HG02938 (cell line): ENCODE results near the gene ANKRD40.
"Not testable (repeated sequence)": the region's sequence is repeated elsewhere in the genome, so short reads cannot be mapped to it uniquely, and the experiment has no call there.

Experiments
- ATAC-seq: cut with Tn5 transposase; IDR thresholded peaks from one replicate; pipeline ENCODE4 v1.9.1; 2021; ENCODE audit warnings: mild to moderate bottlenecking, moderate library complexity; ENCODE audit not compliant: unreplicated experiment

The ANKRD40 gene, protein sequence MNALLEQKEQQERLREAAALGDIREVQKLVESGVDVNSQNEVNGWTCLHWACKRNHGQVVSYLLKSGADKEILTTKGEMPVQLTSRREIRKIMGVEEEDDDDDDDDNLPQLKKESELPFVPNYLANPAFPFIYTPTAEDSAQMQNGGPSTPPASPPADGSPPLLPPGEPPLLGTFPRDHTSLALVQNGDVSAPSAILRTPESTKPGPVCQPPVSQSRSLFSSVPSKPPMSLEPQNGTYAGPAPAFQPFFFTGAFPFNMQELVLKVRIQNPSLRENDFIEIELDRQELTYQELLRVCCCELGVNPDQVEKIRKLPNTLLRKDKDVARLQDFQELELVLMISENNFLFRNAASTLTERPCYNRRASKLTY

DNA sequence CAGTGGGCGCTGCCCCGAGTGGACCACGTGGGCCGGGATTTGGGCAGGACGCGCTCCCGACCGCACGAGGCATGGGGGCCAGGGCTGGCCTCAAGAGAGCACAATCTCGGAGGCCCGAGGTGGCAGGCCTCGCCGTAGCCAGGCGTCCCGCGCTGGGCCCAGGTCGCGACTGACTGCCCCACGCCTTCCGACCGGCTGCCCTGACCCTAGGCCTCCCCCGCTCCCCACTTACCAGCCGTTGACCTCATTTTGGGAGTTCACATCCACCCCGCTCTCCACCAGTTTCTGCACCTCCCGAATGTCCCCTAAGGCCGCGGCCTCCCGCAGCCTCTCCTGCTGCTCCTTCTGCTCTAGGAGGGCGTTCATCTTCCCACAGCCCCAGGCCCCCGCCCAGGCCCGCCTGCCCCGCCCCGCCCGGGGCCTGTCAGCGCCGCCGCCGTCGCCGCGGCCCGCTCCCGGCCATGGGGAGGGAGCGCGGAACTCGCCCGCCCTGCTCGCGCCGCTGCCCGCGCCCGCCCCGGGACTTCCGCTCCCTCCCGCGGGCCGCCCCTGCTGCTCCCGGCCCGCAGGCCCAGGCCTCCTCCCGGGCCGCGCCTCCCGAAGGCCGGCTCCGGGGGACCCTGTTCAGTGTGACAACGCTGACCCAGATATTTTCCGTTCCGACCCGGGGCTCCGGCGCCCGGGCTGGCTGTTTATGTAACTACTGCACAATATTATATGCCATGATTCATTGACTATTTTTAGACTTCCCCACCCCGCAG lies at the start of gene ANKRD40:
Gene ANKRD40 (minus strand): TSS at position 626 of the 761 bp plus-strand sequence. CDS start 260 bp downstream, at position 366.
- ATAC-seq, result peak; percentile 76

DNA sequence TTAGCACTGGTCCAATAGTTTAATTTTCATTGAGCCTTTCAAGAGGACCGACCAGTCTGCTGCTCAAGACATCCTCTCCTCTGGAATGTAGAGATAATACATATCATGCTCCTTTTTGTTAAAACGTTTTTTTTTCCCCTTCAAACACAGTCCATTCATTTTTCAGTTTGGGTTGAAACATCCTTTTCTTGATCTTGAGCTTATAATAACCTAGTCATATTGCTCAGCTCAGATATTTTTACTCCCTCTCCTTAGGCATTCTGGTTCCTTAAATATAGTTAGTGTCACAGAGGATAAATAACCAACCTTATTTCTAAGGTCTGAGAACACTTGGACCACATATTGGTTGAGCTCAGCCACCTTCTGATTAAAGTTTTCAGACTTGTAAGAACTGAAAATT lies 46.8 kb upstream of the ANKRD40 start:
- no peak for ATAC-seq

DNA sequence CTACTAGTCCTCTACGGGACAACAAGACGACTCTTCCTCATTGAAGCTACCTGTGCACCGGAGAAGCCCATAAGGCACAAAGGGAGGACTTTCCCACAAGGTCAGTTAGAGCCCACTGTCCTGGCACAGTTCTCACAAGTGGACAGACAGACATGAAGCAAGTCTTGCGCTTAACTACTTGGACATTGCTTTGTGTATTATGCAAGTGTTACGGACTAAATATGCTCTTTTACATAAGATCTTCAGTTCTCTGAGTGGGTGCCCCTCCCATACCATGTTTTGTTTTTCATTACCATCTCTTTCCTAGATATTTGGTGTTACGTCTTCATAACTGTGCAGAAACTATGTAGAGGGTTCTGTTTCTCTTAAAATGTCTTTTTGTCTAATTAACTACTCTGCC lies 41.5 kb upstream of the ANKRD40 start:
- no peak for ATAC-seq

DNA sequence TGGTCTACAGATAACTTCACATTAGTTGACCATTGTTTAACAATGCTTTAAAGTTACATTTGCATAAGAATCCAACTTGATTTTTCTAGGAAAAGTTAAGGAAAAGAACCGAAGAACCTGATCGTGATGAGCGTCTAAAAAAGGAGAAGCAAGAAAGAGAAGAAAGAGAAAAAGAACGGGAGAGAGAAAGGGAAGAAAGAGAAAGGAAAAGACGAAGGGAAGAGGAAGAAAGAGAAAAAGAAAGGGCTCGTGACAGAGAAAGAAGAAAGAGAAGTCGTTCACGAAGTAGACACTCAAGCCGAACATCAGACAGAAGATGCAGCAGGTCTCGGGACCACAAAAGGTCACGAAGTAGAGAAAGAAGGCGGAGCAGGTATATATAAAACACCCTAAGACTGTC lies 37.9 kb upstream of the ANKRD40 start:
- no peak for ATAC-seq

DNA sequence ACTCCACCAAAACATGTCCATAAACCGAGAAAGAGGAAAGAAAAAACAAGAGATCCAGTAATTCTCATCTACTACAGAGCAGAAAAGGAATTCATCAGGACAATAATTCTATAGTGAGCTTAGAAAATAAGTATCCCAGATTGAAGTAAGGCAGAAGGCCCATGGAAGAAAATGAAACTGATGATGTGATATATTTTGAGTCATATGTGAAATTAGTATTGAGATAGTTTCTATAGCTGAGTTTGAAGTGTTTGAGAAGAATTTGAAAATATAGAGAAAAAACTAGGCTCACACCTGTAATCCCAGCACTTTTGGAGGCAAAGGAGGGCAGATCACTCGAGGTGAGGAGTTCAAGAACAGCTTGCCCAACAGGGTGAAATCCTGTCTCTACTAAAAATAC lies 31.4 kb upstream of the ANKRD40 start:
- ATAC-seq, result no peak

DNA sequence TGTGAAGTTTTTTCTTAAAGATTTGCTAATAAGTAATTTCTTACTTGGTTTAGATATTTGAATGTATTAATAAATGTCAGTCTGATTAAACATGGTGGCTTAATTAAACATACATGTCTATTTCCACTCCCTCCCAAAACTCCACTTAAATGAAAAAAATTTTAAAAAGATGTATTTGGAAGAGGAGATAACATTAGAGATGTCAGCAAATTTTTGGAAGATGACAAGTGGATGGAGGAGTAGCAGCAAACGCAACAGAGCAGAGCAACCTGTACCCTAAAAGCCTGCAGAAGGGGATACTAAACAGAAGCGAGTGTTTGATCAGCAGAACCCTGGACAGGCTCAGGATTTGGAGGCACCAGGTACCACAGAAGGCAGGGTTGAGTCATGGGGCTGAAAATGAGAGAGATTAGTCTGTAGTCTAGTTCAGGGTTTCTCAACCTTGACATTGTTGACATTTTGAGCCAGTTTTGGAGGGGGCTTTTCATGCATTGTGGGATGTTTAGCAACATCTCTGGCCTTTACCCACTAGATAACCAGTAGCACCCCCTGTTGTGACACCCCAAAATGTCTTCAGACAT lies 29.5 kb upstream of the ANKRD40 start:
- no peak for ATAC-seq

DNA sequence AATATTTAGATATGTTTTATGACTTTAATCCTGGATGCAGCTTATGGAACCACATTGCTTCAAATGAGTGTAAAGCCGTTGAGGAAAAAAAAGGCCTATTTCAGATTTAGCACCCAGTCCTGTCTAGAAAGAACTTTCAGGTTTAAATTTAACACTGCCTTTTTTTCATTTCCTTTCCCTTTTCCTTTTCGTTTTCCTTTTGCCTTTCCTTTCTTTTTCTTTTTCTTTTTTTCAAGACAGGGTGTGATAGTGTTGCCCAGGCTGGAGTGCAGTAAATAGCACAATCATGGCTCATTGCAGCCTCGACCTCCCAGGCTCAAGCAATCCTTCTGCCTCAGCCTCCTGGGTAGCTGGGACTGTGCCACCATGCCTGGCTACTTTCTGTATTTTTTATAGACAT lies 27.6 kb upstream of the ANKRD40 start:
- ATAC-seq, result no peak

DNA sequence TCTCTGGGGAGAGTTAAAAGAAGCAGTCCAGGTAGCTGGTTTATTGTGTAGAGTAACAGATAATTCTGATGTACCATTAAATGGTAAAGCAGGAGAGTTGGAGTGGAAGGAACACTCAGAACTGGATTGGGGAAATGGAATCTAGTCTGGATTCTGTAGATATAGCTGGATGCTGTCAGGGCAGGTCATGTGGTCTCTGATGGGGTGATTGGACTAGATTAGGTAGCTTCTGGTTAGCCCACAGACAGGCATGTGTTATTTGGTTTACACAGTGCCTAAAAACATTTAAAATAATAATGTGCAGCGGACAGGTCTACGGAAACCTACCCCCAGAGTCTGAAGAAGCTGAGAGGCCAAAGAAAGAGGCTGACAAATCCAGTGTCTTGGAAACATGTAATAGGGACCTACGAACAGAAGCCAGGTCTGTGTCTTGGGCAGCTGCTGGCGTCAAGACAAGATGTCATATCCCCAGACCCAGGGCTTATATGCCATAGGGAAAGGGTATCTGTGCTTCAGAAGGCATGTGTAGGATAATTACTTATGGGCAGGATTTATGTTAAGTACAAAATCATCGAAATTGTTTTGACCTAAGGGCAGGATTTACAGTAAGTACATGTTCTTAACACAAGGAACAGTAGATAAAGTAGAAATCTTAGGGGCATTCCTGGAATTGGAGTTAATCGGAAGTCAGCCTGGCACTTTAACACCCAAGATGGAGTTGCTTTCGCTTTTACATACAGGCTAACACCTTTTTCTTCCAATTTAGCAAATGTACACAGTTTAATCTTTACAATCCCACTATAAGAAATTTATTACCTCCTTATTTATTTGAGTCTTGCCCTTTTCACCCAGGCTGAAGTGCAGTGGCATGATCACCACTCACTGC lies 24.1 kb upstream of the ANKRD40 start:
- no peak for ATAC-seq

DNA sequence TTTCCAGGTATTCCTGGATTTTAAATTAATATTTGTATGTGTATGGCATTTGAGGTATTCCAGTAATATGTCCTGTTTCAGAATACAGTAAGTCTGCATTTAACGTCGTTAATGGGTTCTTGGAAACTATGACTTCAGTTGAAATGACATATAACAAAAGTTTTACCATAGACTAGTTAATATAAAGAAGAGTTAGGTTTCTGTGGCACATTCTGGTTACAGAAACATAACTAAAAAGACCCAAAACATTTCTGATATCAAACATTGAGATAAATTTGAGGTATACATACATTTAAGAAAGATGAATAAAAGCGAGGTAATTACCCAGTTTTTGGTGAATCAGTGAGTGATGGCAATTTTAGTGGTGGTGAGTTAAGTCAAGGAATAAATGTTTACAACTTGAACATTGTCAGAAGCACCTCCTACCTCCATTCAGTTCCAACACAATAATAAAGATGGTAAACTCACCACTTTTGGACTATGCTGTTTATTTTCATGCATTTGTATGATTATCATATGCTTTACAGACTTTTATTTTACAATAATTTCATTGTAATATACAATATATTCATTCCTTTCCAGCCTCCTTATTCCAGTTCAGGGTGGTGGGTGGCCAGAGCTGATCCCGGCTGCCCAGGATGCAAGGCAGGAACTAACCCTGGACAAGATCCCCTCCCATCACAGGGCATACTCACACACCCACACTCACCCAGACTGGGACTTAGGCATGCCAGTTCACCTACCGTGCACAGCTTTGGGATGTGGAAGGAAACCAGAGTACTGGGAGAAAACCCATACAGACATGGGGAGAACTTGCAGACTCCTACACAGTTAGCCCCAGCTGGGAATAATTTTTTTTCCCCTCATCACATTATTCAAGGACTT lies 21.4 kb upstream of the ANKRD40 start:
- no peak for ATAC-seq

DNA sequence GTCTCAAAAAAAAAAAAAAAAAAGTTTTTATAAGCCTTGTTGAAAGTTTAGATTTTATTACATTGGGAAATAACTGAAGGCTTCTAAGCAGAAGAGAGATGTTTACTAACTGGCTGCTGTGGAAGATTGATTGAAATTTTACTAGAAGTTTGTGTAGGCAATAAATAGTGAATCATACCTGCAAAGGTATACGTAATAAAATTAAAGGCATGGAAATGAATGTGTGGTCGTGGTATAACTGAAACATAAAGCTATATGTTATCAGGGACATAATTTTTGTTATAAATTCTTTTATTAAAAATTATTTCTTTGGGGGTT lies 20.4 kb upstream of the ANKRD40 start:
- no peak for ATAC-seq

DNA sequence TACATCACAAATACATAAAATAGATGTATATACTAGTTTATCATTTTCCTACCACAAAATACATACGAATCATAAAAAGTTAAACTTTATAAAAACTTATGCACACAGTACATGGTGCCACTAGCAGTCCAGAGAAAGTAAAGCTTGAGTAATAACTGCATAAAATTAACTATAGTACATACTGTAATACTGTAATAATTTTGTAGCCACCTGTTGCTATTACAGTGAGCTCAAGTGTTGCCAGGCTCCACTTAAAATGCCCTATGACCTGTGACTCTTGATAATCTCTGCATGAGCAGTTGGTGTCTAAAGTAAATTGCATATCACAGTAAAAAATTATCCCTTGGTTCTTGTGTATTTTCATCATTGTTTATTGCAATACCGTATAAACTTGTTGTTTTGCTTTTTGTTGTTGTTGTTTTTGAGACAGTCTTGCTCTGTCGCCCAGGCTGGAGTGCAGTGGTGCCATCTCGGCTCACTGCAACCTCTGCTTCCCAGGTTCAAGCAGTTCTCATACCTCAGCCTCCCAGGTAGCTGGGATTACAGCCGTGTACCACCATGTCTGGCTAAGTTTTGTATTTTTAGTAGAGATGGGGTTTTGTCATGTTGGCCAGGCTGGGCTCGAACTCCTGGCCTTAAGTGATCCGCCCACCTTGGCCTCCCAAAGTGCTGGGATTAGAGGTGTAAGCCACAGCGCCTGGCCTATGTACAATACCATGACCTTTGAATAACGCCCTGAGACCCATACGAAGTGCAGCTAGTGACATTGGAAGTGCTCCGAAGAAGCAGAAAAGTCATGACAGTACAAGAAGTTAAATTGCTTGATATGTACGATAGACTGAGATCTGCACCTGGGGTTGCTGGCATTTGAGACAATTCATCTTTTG lies 18.3 kb upstream of the ANKRD40 start:
- no peak for ATAC-seq

DNA sequence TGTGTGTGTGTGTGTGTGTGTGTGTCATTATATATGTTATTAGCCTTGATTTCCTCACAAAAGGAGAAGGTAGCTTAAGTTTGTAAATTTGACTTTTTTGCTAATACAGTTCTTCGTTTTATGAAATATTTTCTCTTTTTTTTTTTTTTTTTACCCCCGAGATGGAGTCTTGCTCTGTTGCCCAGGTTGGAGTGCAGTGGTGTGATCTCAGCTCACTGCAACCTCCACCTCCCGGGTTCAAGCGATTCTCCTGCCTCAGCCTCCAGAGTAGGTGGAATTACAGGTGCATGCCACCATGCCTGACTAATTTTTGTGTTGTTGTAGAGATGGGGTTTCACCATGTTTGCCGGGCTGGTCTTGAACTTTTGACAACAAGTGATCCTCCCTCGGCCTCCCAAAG lies 16.9 kb upstream of the ANKRD40 start:
- ATAC-seq, result not testable (repeated sequence)

DNA sequence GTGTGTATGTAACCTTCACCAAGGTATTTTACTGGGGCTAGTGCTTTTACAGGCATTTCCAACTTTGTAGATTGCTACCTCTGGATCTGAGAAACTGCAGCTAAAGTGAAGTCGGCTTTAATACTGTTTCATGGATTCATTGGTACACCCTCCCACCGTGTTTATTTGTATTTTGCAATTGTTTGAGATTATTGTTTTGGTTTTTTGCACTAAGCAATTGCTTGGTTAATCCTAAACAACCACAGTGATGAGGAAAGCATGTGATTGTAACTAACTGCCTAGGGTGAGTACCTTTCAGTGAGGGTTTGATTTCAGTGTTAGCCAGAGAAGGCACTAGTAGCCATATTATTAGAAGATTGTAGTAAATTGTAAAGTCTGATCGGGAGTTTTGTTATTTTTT lies 15.0 kb upstream of the ANKRD40 start:
- no peak for ATAC-seq

DNA sequence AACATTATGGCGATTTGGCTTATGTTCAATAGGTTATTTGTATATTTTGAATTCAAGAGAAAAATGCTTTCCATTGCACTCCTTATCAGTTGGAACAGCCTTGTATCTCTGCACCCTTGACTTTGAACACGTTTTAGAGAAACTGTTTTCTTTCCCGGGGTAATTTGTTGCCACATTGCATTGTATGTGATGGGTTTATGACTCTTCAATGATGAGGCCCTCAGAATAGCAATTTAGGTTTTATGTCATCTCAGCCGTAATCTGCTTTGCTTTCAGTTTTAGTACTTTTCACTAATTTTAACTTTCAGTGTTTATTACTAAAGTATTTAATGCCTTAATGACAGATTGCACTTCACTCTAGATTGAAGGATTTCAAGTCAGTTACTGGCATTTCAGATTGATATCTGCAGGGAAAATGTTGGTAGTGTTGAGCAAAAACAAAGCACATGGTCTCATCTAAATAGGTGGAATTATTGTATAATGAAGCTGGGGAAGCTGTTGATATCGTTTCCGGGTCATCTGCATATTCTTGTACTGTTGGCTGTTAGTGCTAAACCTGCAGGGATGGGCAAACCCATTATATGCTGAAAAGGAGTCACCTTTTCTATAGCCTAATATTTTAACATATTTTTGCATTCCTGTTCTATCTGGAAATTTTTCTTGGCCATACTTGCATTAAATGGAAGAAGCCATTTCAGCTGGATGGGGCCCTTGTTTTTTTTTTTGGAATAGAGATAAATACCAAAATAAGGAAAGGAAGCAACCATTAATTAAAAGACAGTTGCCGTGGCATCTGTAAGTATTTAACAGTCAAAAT lies 13.7 kb upstream of the ANKRD40 start:
- ATAC-seq, result no peak

DNA sequence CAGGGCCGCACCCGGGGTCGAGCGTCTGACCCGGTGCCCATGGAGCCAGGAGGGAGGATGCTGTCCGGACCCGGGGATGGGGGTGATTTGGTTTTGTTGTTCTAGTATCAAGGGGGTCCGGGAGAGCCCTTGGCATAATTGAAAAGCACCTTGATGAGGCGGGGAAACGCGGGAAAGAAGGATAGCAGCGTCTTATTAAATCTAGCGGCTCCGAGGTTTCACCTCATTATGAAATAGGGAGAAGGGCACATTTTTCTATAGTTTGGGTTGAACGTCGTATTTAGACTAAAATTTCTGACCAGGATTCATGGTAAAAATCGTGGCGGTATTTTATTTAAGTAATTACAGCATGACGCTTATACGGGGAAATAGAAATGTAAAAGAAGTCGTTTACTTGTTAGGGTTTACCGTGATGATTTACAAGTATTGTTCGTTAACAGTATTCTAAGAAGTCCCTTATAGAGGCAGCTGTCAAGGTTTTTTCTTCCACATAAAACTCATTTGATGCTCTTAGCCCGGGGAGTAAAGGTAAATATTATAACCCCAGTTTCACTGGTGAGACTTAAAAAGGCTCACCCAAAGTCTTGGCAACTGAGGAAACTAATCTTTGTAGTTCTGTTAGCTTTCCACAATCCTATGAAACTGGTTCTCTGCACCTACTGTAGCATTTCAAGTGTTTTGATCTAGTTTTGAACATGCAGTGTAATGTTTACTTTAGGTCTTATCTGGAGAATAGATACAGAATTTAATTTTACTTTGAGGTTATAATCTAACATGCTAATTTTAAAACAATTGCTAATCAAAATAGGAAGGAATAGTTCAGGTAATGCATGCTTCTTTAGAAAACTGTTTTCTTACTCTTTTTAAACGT lies 12.4 kb upstream of the ANKRD40 start:
- no peak for ATAC-seq

DNA sequence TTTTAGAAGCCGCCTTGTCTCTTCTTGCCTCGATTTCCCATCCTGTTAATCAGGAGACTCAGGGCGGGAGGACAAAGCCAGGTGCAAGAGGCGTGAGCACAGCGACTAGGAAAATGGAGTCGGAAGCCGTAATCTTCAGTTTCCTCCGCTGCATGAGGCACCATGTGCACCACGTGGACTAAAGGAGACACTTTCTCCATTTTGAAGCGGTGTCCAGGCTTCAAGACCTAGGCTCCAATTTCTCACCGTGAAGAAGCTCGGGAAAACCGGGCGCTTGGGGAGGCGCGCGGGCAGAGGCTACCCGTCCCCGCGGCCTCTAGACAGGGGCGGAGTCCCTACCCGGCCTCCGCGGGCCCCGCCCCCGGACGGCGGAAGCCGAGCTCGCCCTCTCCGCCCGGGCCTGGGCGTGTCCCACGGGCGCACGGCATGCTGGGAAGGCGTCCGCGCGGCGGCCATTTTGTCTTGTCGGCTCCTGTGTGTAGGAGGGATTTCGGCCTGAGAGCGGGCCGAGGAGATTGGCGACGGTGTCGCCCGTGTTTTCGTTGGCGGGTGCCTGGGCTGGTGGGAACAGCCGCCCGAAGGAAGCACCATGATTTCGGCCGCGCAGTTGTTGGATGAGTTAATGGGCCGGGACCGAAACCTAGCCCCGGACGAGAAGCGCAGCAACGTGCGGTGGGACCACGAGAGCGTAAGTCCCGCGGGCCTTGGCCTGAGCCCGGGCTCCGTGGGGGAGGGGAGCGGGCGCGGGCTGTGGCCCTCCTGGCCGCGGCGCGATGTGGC lies 11.6 kb upstream of the ANKRD40 start, which contains the start of gene LUC7L3:
Gene LUC7L3 (plus strand): TSS at position 460 of the 780 bp plus-strand sequence. CDS start 130 bp downstream, at position 590.
- ATAC-seq, result peak; percentile 84
